ENCODE measurements around the gene RHOD.

RHOD gene

GRCh38 chr11:67118181-67118766 lies 61.6 kb downstream of the RHOD start:
- peak; percentile 56 for DNase-seq

- DNase-seq: peak; percentile 99
These were observed 62.3 kb downstream of the RHOD start, which contains the start of gene KDM2A for GRCh38 chr11:67118801-67119584. KDM2A (plus strand) TSS chr11:67119263; CDS start chr11:67121317, 2,054 bp downstream.

- peak; percentile 20 for DNase-seq
These were observed 63.1 kb downstream of the RHOD start for GRCh38 chr11:67119585-67120391.

- no peak for DNase-seq
These were observed 63.8 kb downstream of the RHOD start for GRCh38 chr11:67120456-67120855.

- peak; percentile 23 for DNase-seq
These were observed 64.4 kb downstream of the RHOD start for GRCh38 chr11:67120881-67121710.
